ENCODE results near the gene TCTN2. TPM values are rescaled to one million over a fixed set of nuclear protein-coding genes. Genes with fewer than 3 reads are reported as not detected.
A peak's percentile ranks its signal among the peaks of the same experiment; 100 is the strongest.

The TCTN2 gene
- total RNA-seq (6.7 and 7.9 TPM in 2 replicates), polyA plus RNA-seq (11.6 and 14.8 TPM in 2 replicates), polyA minus RNA-seq (ENCODE audit: low replicate concordance) (13.4 and 15.1 TPM in 2 replicates)
- polyA plus RNA-seq (2012): 7.9 and 9.7 TPM in 2 replicates

- Histone ChIP-seq H3K4me3 (replicated peaks in 1 of 4; ENCODE audit: control extremely low read depth in 1 of 4, insufficient read depth in 1 of 4, low read depth in 3 of 4, low read length in 4 of 4) (peak within 1 kb of the TSS; percentile 84 to 93 (median 88)), H3K4me1 (ENCODE audit: control insufficient read depth, extremely low read depth, insufficient read depth, low read length) (no peaks in the 10 kb centered on the region)
Observed at GRCh38 chr12:123670882-123671728, at the start of gene TCTN2. Gene TCTN2, plus strand, starts transcription at chr12:123671113. Its CDS starts 128 bp downstream, at chr12:123671241.

GRCh38 chr12:123621619-123622530, 49.0 kb upstream of the TCTN2 start:
- no peak overlapping the region for H3K4me2 ChIP-seq (ENCODE audit: extremely low read depth, insufficient read depth, low read length)
- no peaks in the 10 kb centered on the region for H3K9me3 ChIP-seq (ENCODE audit: control insufficient read depth, insufficient read depth, low read depth, low read length)
- DNase-seq (ENCODE audit: low read depth in 2 of 2): no peak
- H3K4me3 ChIP-seq (replicated peaks in 1 of 4; ENCODE audit: control extremely low read depth in 1 of 4, insufficient read depth in 1 of 4, low read depth in 3 of 4, low read length in 4 of 4): no peak overlapping the region
- peaks cover 23% of the 10 kb centered on the region for H3K36me3 ChIP-seq (ENCODE audit: control insufficient read depth, insufficient read depth, low read length)
- H3K27me3 ChIP-seq (ENCODE audit: control insufficient read depth, insufficient read depth, low read length): no peaks in the 10 kb centered on the region
- H4K20me1 ChIP-seq (ENCODE audit: control insufficient read depth, extremely low read depth, insufficient read depth, low read length): no peaks in the 10 kb centered on the region
- H3K79me2 ChIP-seq (ENCODE audit: control insufficient read depth, insufficient read depth, low read length): no peaks in the 10 kb centered on the region
- no peak overlapping the region for H2AFZ ChIP-seq (ENCODE audit: low read length)
- TF ChIP-seq CTCF (conservative IDR thresholded peaks at IDR 0.05 in 1 of 2, IDR thresholded peaks at IDR 0.05 in 1 of 2; ENCODE audit: low read depth in 1 of 2, low read length in 2 of 2) (no peak), EZH2 (IDR thresholded peaks at IDR 0.05; ENCODE audit: low read length, missing control alignments) (no peak)
- H3K4me1 ChIP-seq (ENCODE audit: control insufficient read depth, extremely low read depth, insufficient read depth, low read length): no peaks in the 10 kb centered on the region
- H3K9ac ChIP-seq (ENCODE audit: insufficient read depth, low read length): no peak overlapping the region
- no peak overlapping the region for H3K27ac ChIP-seq (ENCODE audit: insufficient read depth, low read length)

More at GRCh38 chr12:123670882-123671728, at the start of gene TCTN2:
- Histone ChIP-seq H3K36me3 (ENCODE audit: control insufficient read depth, insufficient read depth, low read length) (no peaks in the 10 kb centered on the region), H3K79me2 (ENCODE audit: control insufficient read depth, insufficient read depth, low read length) (no peaks in the 10 kb centered on the region), H3K9me3 (ENCODE audit: control insufficient read depth, insufficient read depth, low read depth, low read length) (no peaks in the 10 kb centered on the region), H3K4me2 (ENCODE audit: extremely low read depth, insufficient read depth, low read length) (peak within 1 kb of the TSS; percentile 97), H3K27me3 (ENCODE audit: control insufficient read depth, insufficient read depth, low read length) (no peaks in the 10 kb centered on the region), H3K27ac (ENCODE audit: insufficient read depth, low read length) (peak within 1 kb of the TSS; percentile 61), H4K20me1 (ENCODE audit: control insufficient read depth, extremely low read depth, insufficient read depth, low read length) (no peaks in the 10 kb centered on the region), H2AFZ (ENCODE audit: low read length) (peak within 1 kb of the TSS; percentile 99), H3K9ac (ENCODE audit: insufficient read depth, low read length) (peak within 1 kb of the TSS; percentile 52)
- TF ChIP-seq CTCF (conservative IDR thresholded peaks at IDR 0.05 in 1 of 2, IDR thresholded peaks at IDR 0.05 in 1 of 2; ENCODE audit: low read depth in 1 of 2, low read length in 2 of 2) (no peak), EZH2 (IDR thresholded peaks at IDR 0.05; ENCODE audit: low read length, missing control alignments) (no peak)
- DNase-seq (ENCODE audit: low read depth in 2 of 2): peak; percentile 88 to 91

All from fibroblast of lung (primary cell).